HepG2 (cell line): ENCODE measurements around the gene CCDC88A. TPM values are rescaled to one million over a fixed set of nuclear protein-coding genes. Genes with fewer than 3 reads are reported as not detected.

Experiments used
- CBX2 ChIP-seq, 2 experiments: fragments of 200-600 bp in 1 of 2; sonication (generic); formaldehyde crosslinking in 1 of 2; IDR thresholded peaks; 2 replicates each; pipeline versions ENCODE4 v1.7.0 to v1.8.1; 2018 to 2022; ENCODE audit warnings: low read depth in 2 of 2, low read length in 1 of 2, mild to moderate bottlenecking in 1 of 2, missing genetic modification reagents in 1 of 2
- FOXA3 ChIP-seq: IDR thresholded peaks from 2 replicates; pipeline ENCODE4 v1.6.1; 2016; ENCODE audit warnings: missing genetic modification reagents, missing compliant biosample characterization
- NFKB2 ChIP-seq: sonication (generic); formaldehyde crosslinking; IDR thresholded peaks from 2 replicates; pipeline ENCODE4 v1.4.0; 2020; ENCODE audit warnings: missing genetic modification reagents, borderline replicate concordance
- RXRA ChIP-seq: sonication (generic); formaldehyde crosslinking; IDR thresholded peaks from 2 replicates; pipeline ENCODE4 v1.5.1; 2020; ENCODE audit warnings: missing genetic modification reagents
- SMAD9 ChIP-seq: sonication (generic); formaldehyde crosslinking; IDR thresholded peaks from 2 replicates; pipeline ENCODE4 v1.5.1; 2020; ENCODE audit warnings: mild to moderate bottlenecking, missing genetic modification reagents
- SOX5 ChIP-seq: IDR thresholded peaks from 2 replicates; pipeline ENCODE4 v1.6.1; 2016; ENCODE audit warnings: borderline replicate concordance
- ZMYM3 ChIP-seq: sonication (generic); formaldehyde crosslinking; IDR thresholded peaks from 2 replicates; pipeline ENCODE4 v1.5.1; 2020; ENCODE audit warnings: mild to moderate bottlenecking, missing genetic modification reagents
- ZNF556 ChIP-seq: sonication (generic); formaldehyde crosslinking; IDR thresholded peaks from 2 replicates; pipeline ENCODE4 v1.4.0; 2020; ENCODE audit warnings: mild to moderate bottlenecking, missing genetic modification reagents, borderline replicate concordance
- ZNF558 ChIP-seq: sonication (generic); formaldehyde crosslinking; IDR thresholded peaks from 2 replicates; pipeline ENCODE4 v1.9.0; 2022; ENCODE audit warnings: mild to moderate bottlenecking, missing genetic modification reagents, borderline replicate concordance
- ZNF629 ChIP-seq: sonication (generic); formaldehyde crosslinking; conservative IDR thresholded peaks from 2 replicates; pipeline ENCODE4 v1.5.0; 2020; ENCODE audit warnings: missing genetic modification reagents
- ZNF644 ChIP-seq: IDR thresholded peaks from 2 replicates; pipeline ENCODE4 v1.6.1; 2016; ENCODE audit warnings: low read depth
- polyA plus RNA-seq, 8 experiments: library from polyadenylated mRNA; depleted of rRNA in 3 of 8; stranded (reverse) in 7 of 8; unstranded in 1 of 8; fragments of >200 nt; fragmentation: Illumina TruSeq in 4 of 8; extraction: Trizol in 4 of 8; gene quantifications; 2 replicates each; pipeline versions ENCODE4 v1.2.1 to v1.2.3, GENCODE V29; 2011 to 2016; ENCODE audit warnings: low read depth in 4 of 8, missing spikeins in 1 of 8, mixed read lengths in 1 of 8; ENCODE audit not compliant: insufficient read depth in 1 of 8
- total RNA-seq, 5 experiments: library from RNA; depleted of rRNA; stranded (reverse); fragments of >200 nt; fragmentation: Illumina TruSeq; extraction: Trizol; gene quantifications; 2 replicates each; pipeline ENCODE4 v1.2.3, GENCODE V29; 2016; ENCODE audit warnings: low read depth in 1 of 5
- TF ChIP-seq, protein P1 (sequence below): sonication (generic); formaldehyde crosslinking; IDR thresholded peaks from 2 replicates; pipeline ENCODE4 v1.5.0; 2020; ENCODE audit warnings: missing genetic modification reagents
- TF ChIP-seq, protein P2 (sequence below): sonication (generic); formaldehyde crosslinking; IDR thresholded peaks from 2 replicates; pipeline ENCODE4 v1.4.0; 2020; ENCODE audit warnings: mild to moderate bottlenecking, missing genetic modification reagents, borderline replicate concordance
- TF ChIP-seq, protein P3 (sequence below): sonication (generic); formaldehyde crosslinking; IDR thresholded peaks from 2 replicates; pipeline ENCODE4 v1.4.0; 2020; ENCODE audit warnings: missing genetic modification reagents, borderline replicate concordance
- TF ChIP-seq, protein P4 (sequence below): IDR thresholded peaks from 2 replicates; pipeline ENCODE4 v1.6.1; 2016; ENCODE audit warnings: low read depth

Gene CCDC88A
- total and polyA plus RNA-seq, 2 of the 13 experiments (the other 11 are each of a cell fraction or from before 2014, with no cell fraction given) = 43.2 to 84.1 TPM

DNA sequence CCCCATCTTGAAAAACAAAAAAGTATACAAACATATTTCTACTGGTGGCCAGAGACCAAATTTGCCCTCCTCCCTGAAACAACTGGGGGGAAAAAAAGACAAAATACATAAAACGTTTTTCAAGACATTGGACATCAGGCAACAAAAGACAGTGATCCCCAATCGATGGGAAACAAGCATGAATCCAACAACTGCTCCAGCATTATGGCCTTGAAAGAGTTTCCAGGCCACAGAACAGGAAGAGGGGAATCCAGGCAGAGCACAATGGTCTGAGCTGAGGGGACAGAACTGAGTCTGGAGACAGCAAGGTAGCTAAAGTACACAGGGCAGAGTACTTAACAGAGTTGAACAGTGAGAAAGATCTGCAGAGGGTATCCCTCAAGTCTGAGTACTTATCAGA lies 4.4 kb downstream of the CCDC88A start (continued):
- TF ChIP-seq, protein P1, sequence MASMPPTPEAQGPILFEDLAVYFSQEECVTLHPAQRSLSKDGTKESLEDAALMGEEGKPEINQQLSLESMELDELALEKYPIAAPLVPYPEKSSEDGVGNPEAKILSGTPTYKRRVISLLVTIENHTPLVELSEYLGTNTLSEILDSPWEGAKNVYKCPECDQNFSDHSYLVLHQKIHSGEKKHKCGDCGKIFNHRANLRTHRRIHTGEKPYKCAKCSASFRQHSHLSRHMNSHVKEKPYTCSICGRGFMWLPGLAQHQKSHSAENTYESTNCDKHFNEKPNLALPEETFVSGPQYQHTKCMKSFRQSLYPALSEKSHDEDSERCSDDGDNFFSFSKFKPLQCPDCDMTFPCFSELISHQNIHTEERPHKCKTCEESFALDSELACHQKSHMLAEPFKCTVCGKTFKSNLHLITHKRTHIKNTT (CRISPR knock-in tag) = no peak
- no peak for TF ChIP-seq SMAD9 (CRISPR knock-in tag)
- no peak for TF ChIP-seq ZNF556
- no peak for TF ChIP-seq ZNF558
- no peak for TF ChIP-seq RXRA (CRISPR knock-in tag)
- TF ChIP-seq CBX2 (IDR thresholded peaks at IDR 0.05; ENCODE audit: low read depth, low read length) = no peak
- no peak for TF ChIP-seq CBX2 (CRISPR knock-in tag; IDR thresholded peaks at IDR 0.05; ENCODE audit: low read depth)
- TF ChIP-seq, protein P2, sequence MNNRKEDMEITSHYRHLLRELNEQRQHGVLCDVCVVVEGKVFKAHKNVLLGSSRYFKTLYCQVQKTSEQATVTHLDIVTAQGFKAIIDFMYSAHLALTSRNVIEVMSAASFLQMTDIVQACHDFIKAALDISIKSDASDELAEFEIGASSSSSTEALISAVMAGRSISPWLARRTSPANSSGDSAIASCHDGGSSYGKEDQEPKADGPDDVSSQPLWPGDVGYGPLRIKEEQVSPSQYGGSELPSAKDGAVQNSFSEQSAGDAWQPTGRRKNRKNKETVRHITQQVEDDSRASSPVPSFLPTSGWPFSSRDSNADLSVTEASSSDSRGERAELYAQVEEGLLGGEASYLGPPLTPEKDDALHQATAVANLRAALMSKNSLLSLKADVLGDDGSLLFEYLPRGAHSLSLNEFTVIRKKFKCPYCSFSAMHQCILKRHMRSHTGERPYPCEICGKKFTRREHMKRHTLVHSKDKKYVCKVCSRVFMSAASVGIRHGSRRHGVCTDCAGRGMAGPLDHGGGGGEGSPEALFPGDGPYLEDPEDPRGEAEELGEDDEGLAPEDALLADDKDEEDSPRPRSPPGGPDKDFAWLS (CRISPR knock-in tag) = no peak
- TF ChIP-seq ZMYM3 = 0 out of 2 replicates have a peak, but pooled peaks have one; percentile 33
- no peak for TF ChIP-seq ZNF629
- peak; percentile 50; the same call in 1 of the 2 replicates for TF ChIP-seq ZNF644 (CRISPR knock-in tag)
- TF ChIP-seq, protein P3, sequence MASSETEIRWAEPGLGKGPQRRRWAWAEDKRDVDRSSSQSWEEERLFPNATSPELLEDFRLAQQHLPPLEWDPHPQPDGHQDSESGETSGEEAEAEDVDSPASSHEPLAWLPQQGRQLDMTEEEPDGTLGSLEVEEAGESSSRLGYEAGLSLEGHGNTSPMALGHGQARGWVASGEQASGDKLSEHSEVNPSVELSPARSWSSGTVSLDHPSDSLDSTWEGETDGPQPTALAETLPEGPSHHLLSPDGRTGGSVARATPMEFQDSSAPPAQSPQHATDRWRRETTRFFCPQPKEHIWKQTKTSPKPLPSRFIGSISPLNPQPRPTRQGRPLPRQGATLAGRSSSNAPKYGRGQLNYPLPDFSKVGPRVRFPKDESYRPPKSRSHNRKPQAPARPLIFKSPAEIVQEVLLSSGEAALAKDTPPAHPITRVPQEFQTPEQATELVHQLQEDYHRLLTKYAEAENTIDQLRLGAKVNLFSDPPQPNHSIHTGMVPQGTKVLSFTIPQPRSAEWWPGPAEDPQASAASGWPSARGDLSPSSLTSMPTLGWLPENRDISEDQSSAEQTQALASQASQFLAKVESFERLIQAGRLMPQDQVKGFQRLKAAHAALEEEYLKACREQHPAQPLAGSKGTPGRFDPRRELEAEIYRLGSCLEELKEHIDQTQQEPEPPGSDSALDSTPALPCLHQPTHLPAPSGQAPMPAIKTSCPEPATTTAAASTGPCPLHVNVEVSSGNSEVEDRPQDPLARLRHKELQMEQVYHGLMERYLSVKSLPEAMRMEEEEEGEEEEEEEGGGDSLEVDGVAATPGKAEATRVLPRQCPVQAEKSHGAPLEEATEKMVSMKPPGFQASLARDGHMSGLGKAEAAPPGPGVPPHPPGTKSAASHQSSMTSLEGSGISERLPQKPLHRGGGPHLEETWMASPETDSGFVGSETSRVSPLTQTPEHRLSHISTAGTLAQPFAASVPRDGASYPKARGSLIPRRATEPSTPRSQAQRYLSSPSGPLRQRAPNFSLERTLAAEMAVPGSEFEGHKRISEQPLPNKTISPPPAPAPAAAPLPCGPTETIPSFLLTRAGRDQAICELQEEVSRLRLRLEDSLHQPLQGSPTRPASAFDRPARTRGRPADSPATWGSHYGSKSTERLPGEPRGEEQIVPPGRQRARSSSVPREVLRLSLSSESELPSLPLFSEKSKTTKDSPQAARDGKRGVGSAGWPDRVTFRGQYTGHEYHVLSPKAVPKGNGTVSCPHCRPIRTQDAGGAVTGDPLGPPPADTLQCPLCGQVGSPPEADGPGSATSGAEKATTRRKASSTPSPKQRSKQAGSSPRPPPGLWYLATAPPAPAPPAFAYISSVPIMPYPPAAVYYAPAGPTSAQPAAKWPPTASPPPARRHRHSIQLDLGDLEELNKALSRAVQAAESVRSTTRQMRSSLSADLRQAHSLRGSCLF (CRISPR knock-in tag) = no peak
- TF ChIP-seq FOXA3 (CRISPR knock-in tag) = 0 out of 2 replicates have a peak, but pooled peaks have one; percentile 14
- no peak for TF ChIP-seq NFKB2 (CRISPR knock-in tag)
- TF ChIP-seq, protein P4, sequence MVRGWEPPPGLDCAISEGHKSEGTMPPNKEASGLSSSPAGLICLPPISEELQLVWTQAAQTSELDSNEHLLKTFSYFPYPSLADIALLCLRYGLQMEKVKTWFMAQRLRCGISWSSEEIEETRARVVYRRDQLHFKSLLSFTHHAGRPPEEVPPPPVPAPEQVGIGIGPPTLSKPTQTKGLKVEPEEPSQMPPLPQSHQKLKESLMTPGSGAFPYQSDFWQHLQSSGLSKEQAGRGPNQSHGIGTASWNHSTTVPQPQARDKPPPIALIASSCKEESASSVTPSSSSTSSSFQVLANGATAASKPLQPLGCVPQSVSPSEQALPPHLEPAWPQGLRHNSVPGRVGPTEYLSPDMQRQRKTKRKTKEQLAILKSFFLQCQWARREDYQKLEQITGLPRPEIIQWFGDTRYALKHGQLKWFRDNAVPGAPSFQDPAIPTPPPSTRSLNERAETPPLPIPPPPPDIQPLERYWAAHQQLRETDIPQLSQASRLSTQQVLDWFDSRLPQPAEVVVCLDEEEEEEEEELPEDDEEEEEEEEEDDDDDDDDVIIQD (CRISPR knock-in tag) = 0 out of 2 replicates have a peak, but pooled peaks have one; percentile 20
- peak; percentile 14; the same call in 1 of the 2 replicates for TF ChIP-seq SOX5
